Sciatic nerve (tissue), 2 donors: ENCODE results near the gene HDAC4. TPM values are rescaled to one million over a fixed set of nuclear protein-coding genes. Genes with fewer than 3 reads are reported as not detected.

Source experiments
- ATAC-seq: fragments of 200-7000 bp; cut with Tn5 transposase; one replicate; pipeline ENCODE4 v1.9.1; 2020; ENCODE audit warnings: mild to moderate bottlenecking, moderate library complexity
- DNase-seq: peaks from one replicate; pipeline ENCODE4 v3.0.0-alpha.2; 2020; ENCODE audit warnings: low spot score
- intact Hi-C: fragments of 100-400 bp; cut with DNase I; formaldehyde crosslinking; loops from one replicate; pipeline ENCODE4 v1.14.2; 2022
- microRNA-seq: library from miRNA; unstranded; fragments of <30 nt; microRNA quantifications from one replicate; pipeline ENCODE4 v1.2.0, GENCODE V29; 2020
- total RNA-seq: library from RNA; stranded (reverse); fragmentation: NEBNext Ultra II Directional; extraction: Animal tissue kit (Norgen Biotek cat#: 25700); gene quantifications from one replicate; pipeline ENCODE4 v1.2.1, GENCODE V29; 2021
- donor health status: DM: no; HTN: no; CAD: no.
- donor health status: DM: no; HTN: no; CAD: no.

Gene HDAC4
- total RNA-seq, 1 donor from 2014 or later: 99.5 TPM

DNA sequence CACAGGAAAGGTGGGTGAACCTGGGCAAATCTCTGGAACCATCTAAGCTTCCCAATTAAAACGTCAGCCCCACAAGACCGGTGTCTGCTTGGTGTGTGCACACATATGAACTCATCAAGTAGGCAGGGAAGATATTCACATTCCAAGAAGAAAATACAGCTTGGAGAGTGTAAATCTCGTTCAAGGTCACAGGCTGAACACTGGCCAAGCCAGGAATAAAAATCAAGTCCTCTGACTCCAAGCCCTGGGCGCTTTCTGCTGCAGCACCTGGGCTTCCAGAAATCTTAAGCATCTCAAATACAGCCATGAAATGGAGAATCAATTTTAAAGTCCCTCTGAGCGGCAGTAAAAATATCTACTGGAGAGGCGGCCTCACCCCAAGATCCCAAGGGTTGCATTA, 402.0 kb downstream of the HDAC4 start:
- DNase-seq: no peak
- intact Hi-C loops: no loop called here

More for the DNA sequence above, 402.0 kb downstream of the HDAC4 start:
- ATAC-seq: no peak

Small RNAs within 50 kb of the gene (microRNA-seq; reads per million reads assigned to microRNA genes)
- gene MIR2467: not detected
- not detected for gene MIR4269
- not detected for gene MIR4440
- gene MIR4441: not detected
